Panc1 (cell line): ENCODE results near the gene ZFYVE21. TPM values are rescaled to one million over a fixed set of nuclear protein-coding genes. Genes with fewer than 3 reads are reported as not detected.

Source experiments
- ATAC-seq: fragments of 200-7000 bp; cut with Tn5 transposase; 2 replicates; pipeline ENCODE4 v1.9.1; 2020; ENCODE audit warnings: mild to moderate bottlenecking, moderate library complexity
- BruUV-seq: library from RNA; stranded (reverse); fragments of 400-500 nt; replicated peaks from 2 replicates; lab custom pipeline; 2021; lab: Mats Ljungman, UMichigan
- CTCF ChIA-PET: fragments of 300-600 bp; sonication (Branson Sonifier 250); formaldehyde crosslinking; loops from one replicate; lab custom pipeline; 2022; ENCODE audit warnings: antibody characterized with exemption; lab: Charles Lee
- POLR2A ChIA-PET: fragments of 300-600 bp; sonication (Branson Sonifier 250); formaldehyde crosslinking; loops from one replicate; lab custom pipeline; 2022; ENCODE audit warnings: antibody characterized with exemption; lab: Charles Lee
- DNase-seq: peaks from one replicate; pipeline ENCODE4 v3.0.0-alpha.2; 2010; ENCODE audit warnings: low read depth, low spot score
- H3K27ac ChIP-seq: 2 replicates; pipeline ENCODE4 v1.5.1; 2011; ENCODE audit warnings: mild to moderate bottlenecking, low read length, inconsistent platforms
- H3K27me3 ChIP-seq: fragments of 200-500 bp; sonication (Bioruptor generic); 2 replicates; pipeline ENCODE4 v1.6.0; 2014; ENCODE audit warnings: low read length, inconsistent platforms; ENCODE audit not compliant: control insufficient read depth, insufficient read depth
- H3K36me3 ChIP-seq: fragments of 200-500 bp; sonication (Bioruptor generic); 2 replicates; pipeline ENCODE4 v1.5.1; 2014; ENCODE audit warnings: inconsistent platforms, mild to moderate bottlenecking, low read length, moderate library complexity; ENCODE audit not compliant: control insufficient read depth, insufficient read depth
- H3K4me1 ChIP-seq: 2 replicates; pipeline ENCODE4 v1.5.1; 2011; ENCODE audit warnings: inconsistent platforms, mild to moderate bottlenecking, low read length, moderate library complexity; ENCODE audit not compliant: control insufficient read depth, insufficient read depth
- H3K4me3 ChIP-seq, 2 experiments: 2 replicates each; pipeline ENCODE4 v1.5.1; 2011 to 2012; ENCODE audit warnings: low read depth in 2 of 2, low read length in 2 of 2, mild to moderate bottlenecking in 2 of 2, inconsistent platforms in 1 of 2, moderate library complexity in 1 of 2
- H3K9me3 ChIP-seq: fragments of 200-500 bp; sonication (Bioruptor generic); 2 replicates; pipeline ENCODE4 v1.5.1; 2014; ENCODE audit warnings: low read depth, mild to moderate bottlenecking, inconsistent platforms, low read length, moderate library complexity; ENCODE audit not compliant: control insufficient read depth, insufficient read depth
- POLR2AphosphoS5 ChIP-seq: IDR thresholded peaks from 2 replicates; pipeline ENCODE4 v1.6.1; 2012; ENCODE audit warnings: mild to moderate bottlenecking, low read depth, low read length, moderate library complexity
- SIN3A ChIP-seq: IDR thresholded peaks from 2 replicates; pipeline ENCODE4 v1.6.1; 2012; ENCODE audit warnings: low read depth, mild to moderate bottlenecking, low read length, moderate library complexity, borderline replicate concordance; ENCODE audit not compliant: insufficient read depth
- TCF7L2 ChIP-seq: IDR thresholded peaks from 2 replicates; pipeline ENCODE4 v1.6.1; 2011; ENCODE audit warnings: mild to moderate bottlenecking, low read depth, low read length, inconsistent platforms
- in situ Hi-C: cut with HindIII; loops from 2 replicates; pipeline ENCODE4 v1.10.0; 2016; ENCODE audit warnings: low sequenced_read_pairs, low pct_unique_long_range_greater_than_20kb
- intact Hi-C: fragments of 100-400 bp; cut with micrococcal nuclease; formaldehyde crosslinking; loops from one replicate; pipeline ENCODE4 v1.10.0; 2022; ENCODE audit not compliant: unreplicated experiment
- total RNA-seq: library from RNA; stranded (reverse); gene quantifications from one replicate; pipeline ENCODE4 v1.2.1, GENCODE V29; 2021; ENCODE audit not compliant: unreplicated experiment
- TF ChIP-seq, protein P1 (sequence below): fragments of 450-650 bp; IDR thresholded peaks from 2 replicates; pipeline ENCODE4 v1.5.1; 2017; ENCODE audit warnings: mild to moderate bottlenecking
- TF ChIP-seq, protein P2 (sequence below), 2 experiments: IDR thresholded peaks; 2 replicates each; pipeline ENCODE4 v1.6.1; 2011 to 2012; ENCODE audit warnings: low read depth in 2 of 2, control low read depth in 1 of 2, low read length in 1 of 2, mild to moderate bottlenecking in 1 of 2, moderate library complexity in 1 of 2; ENCODE audit not compliant: insufficient read depth in 1 of 2

Gene ZFYVE21
- total RNA-seq, 1 experiment from 2014 or later = 41.8 TPM

DNA sequence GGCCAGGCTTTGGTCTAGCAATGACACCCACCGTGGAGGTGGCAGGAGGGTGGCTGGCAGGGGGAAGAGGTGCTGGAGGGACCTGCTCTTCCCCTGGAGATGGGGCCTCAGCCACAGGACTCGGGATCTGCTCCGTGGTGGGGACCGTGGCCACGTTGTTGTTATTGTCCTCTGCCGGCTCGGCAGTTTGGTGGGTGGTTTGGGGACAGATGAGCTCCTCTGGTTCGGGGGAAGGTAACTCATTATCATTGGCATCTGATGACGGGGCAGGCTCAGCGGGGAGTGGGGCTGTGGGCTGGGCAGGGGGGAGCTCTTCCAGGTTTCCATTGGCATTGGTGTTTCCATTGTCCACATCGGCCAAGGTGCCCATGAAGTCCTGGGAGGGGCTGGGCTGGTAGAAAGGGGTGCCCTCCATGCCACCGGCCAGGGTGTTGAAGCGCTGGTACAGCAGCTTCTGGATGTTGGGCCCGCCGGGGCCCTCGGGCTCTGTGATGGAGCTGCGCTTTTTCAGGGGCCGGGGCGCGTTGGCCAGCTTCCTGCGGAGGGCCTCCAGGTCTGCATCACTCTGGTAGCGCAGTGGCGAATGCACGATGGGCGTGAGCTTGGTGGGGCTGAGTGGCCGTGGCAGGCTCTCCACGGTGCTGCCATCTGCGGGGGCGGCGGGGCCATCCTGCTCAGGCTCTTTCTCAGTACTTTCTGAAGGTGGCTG is 24.3 kb downstream of the ZFYVE21 start:
- in situ Hi-C loops (no loop called here), intact Hi-C loops (no loop called here)
- Histone ChIP-seq H3K36me3 (no peaks in the 10 kb centered on the region), H3K27me3 (no peaks in the 10 kb centered on the region), H3K27ac (no peak overlapping the region), H3K4me3 (no peak overlapping the region), H3K4me1 (no peaks in the 10 kb centered on the region), H3K9me3 (no peaks in the 10 kb centered on the region)
- TF ChIP-seq, protein P1, sequence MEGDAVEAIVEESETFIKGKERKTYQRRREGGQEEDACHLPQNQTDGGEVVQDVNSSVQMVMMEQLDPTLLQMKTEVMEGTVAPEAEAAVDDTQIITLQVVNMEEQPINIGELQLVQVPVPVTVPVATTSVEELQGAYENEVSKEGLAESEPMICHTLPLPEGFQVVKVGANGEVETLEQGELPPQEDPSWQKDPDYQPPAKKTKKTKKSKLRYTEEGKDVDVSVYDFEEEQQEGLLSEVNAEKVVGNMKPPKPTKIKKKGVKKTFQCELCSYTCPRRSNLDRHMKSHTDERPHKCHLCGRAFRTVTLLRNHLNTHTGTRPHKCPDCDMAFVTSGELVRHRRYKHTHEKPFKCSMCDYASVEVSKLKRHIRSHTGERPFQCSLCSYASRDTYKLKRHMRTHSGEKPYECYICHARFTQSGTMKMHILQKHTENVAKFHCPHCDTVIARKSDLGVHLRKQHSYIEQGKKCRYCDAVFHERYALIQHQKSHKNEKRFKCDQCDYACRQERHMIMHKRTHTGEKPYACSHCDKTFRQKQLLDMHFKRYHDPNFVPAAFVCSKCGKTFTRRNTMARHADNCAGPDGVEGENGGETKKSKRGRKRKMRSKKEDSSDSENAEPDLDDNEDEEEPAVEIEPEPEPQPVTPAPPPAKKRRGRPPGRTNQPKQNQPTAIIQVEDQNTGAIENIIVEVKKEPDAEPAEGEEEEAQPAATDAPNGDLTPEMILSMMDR = no peak
- TF ChIP-seq SIN3A (no peak), POLR2AphosphoS5 (no peak), TCF7L2 (no peak)
- TF ChIP-seq, protein P2, sequence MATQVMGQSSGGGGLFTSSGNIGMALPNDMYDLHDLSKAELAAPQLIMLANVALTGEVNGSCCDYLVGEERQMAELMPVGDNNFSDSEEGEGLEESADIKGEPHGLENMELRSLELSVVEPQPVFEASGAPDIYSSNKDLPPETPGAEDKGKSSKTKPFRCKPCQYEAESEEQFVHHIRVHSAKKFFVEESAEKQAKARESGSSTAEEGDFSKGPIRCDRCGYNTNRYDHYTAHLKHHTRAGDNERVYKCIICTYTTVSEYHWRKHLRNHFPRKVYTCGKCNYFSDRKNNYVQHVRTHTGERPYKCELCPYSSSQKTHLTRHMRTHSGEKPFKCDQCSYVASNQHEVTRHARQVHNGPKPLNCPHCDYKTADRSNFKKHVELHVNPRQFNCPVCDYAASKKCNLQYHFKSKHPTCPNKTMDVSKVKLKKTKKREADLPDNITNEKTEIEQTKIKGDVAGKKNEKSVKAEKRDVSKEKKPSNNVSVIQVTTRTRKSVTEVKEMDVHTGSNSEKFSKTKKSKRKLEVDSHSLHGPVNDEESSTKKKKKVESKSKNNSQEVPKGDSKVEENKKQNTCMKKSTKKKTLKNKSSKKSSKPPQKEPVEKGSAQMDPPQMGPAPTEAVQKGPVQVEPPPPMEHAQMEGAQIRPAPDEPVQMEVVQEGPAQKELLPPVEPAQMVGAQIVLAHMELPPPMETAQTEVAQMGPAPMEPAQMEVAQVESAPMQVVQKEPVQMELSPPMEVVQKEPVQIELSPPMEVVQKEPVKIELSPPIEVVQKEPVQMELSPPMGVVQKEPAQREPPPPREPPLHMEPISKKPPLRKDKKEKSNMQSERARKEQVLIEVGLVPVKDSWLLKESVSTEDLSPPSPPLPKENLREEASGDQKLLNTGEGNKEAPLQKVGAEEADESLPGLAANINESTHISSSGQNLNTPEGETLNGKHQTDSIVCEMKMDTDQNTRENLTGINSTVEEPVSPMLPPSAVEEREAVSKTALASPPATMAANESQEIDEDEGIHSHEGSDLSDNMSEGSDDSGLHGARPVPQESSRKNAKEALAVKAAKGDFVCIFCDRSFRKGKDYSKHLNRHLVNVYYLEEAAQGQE (IDR thresholded peaks at IDR 0.05; ENCODE audit: insufficient read depth in 1 of 2, low read depth in 2 of 2, low read length in 1 of 2) = no peak
- DNase-seq (no peak), ATAC-seq (no peak)
- POLR2A ChIA-PET = no interaction called here
- no TSS peak for BruUV-seq
- CTCF ChIA-PET = interaction anchor here (0.6 kb wide), 1 partner anchor 49 kb away, joined by 3 read pairs; no protein-coding TSS in a partner anchor

DNA sequence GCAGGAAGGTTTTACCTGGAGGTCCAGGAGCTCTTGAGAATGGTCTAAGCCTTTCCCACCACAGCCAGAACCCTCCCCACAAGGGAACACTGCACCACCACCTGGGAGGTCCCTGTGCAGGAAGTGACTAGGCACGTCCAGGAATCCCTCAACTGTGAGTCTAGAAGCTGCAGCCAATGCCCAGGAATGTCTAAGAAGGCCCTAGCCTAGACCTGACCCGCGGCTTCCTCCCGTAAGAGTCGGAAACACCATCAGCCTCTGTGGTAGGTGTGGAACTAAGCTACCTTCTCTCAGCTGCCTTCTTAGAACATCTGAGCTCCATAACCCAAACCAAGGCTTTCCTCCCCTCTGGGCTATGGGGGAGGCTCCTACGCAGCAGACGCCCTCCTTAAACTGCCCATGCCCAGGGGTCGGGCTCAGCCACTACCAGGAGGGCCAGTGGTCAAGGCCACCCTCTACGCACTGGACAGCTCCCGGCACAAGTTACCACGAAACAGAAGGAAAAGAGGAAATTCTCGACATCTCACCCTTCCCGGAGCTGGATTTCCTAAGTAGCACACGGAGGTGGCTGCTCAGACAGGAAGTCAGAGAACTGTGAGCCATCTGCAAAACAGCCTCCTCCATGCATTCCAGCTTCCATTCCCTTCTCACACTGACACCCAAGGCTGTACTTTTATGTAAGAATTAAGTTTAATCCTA is 25.5 kb downstream of the ZFYVE21 start:
- TF ChIP-seq POLR2AphosphoS5 (no peak), SIN3A (no peak), TCF7L2 (no peak)
- TF ChIP-seq, protein P2 (IDR thresholded peaks at IDR 0.05; ENCODE audit: insufficient read depth in 1 of 2, low read depth in 2 of 2, low read length in 1 of 2) = no peak
- TF ChIP-seq, protein P1 = no peak
- in situ Hi-C loops = no loop called here
- no TSS peak for BruUV-seq
- Histone ChIP-seq H3K27ac (no peak overlapping the region), H3K4me1 (no peaks in the 10 kb centered on the region), H3K36me3 (no peaks in the 10 kb centered on the region), H3K4me3 (no peak overlapping the region), H3K27me3 (no peaks in the 10 kb centered on the region), H3K9me3 (no peaks in the 10 kb centered on the region)
- intact Hi-C loops = no loop called here
- ChIA-PET POLR2A (no interaction called here), CTCF (no interaction called here)
- ATAC-seq (no peak), DNase-seq (no peak)
